Nephron progenitor cell (in vitro differentiated cells): Measurements from ENCODE around the gene SNX30.

Experiments used
- DNase-seq: peaks from one replicate; pipeline ENCODE4 v3.0.0; 2021
- H3K27ac Mint-ChIP-seq: 2 replicates; pipeline ENCODE4 v1.8.0; 2021; ENCODE audit warnings: mild to moderate bottlenecking, moderate library complexity, mixed read lengths
- H3K27me3 Mint-ChIP-seq: 2 replicates; pipeline ENCODE4 v1.8.0; 2021; ENCODE audit warnings: mild to moderate bottlenecking, low read depth, mixed read lengths; ENCODE audit not compliant: poor library complexity
- H3K36me3 Mint-ChIP-seq: 2 replicates; pipeline ENCODE4 v1.8.0; 2021; ENCODE audit warnings: low read depth, mixed read lengths
- H3K4me1 Mint-ChIP-seq: 2 replicates; pipeline ENCODE4 v1.8.0; 2021; ENCODE audit warnings: mixed read lengths
- H3K4me3 Mint-ChIP-seq: 2 replicates; pipeline ENCODE4 v1.8.0; 2021; ENCODE audit warnings: mild to moderate bottlenecking, moderate library complexity, mixed read lengths
- H3K9me3 Mint-ChIP-seq: 2 replicates; pipeline ENCODE4 v1.8.0; 2021; ENCODE audit warnings: mild to moderate bottlenecking, moderate library complexity, mixed read lengths
- CTCF ChIP-seq: fragments of 200-600 bp; sonication (generic); IDR thresholded peaks from 2 replicates; pipeline ENCODE4 v1.5.0; 2021; ENCODE audit warnings: antibody characterized with exemption

Gene SNX30

GRCh38 chr9:112761912-112762655 is 11.5 kb downstream of the SNX30 start:
- Mint-ChIP-seq H3K4me3 (no peak overlapping the region), H3K27ac (peak overlapping the region; percentile 74), H3K27me3 (peaks cover 3% of the 10 kb centered on the region), H3K36me3 (peaks cover 8% of the 10 kb centered on the region), H3K9me3 (peaks cover 11% of the 10 kb centered on the region), H3K4me1 (peaks cover 52% of the 10 kb centered on the region)
- no peak for DNase-seq
- TF ChIP-seq CTCF, result no peak

- Mint-ChIP-seq H3K27ac (peak overlapping the region; percentile 46), H3K27me3 (peaks cover 3% of the 10 kb centered on the region), H3K4me1 (peaks cover 52% of the 10 kb centered on the region), H3K9me3 (peaks cover 14% of the 10 kb centered on the region), H3K4me3 (no peak overlapping the region), H3K36me3 (peaks cover 11% of the 10 kb centered on the region)
- no peak for TF ChIP-seq CTCF
- no peak for DNase-seq
Observed at GRCh38 chr9:112762726-112763518, 12.4 kb downstream of the SNX30 start.

- Mint-ChIP-seq H3K4me1 (peaks cover 52% of the 10 kb centered on the region), H3K27ac (peak overlapping the region; percentile 50), H3K27me3 (no peaks in the 10 kb centered on the region), H3K9me3 (peaks cover 18% of the 10 kb centered on the region), H3K36me3 (peaks cover 19% of the 10 kb centered on the region), H3K4me3 (no peak overlapping the region)
- DNase-seq, result peak; percentile 18
- TF ChIP-seq CTCF, result no peak
Observed at GRCh38 chr9:112764344-112764743, 13.8 kb downstream of the SNX30 start.

- H3K4me1 Mint-ChIP-seq, result peaks cover 50% of the 10 kb centered on the region
- peak overlapping the region; percentile 51 for H3K4me3 Mint-ChIP-seq
- H3K36me3 Mint-ChIP-seq, result peaks cover 24% of the 10 kb centered on the region
- H3K9me3 Mint-ChIP-seq, result peaks cover 18% of the 10 kb centered on the region
- H3K27ac Mint-ChIP-seq, result peak overlapping the region; percentile 50
- H3K27me3 Mint-ChIP-seq, result no peaks in the 10 kb centered on the region
- peak; percentile 10 for DNase-seq
- no peak for TF ChIP-seq CTCF
Observed at GRCh38 chr9:112764837-112765236, 14.3 kb downstream of the SNX30 start.

GRCh38 chr9:112765281-112765680 is 14.7 kb downstream of the SNX30 start:
- no peak for DNase-seq
- Mint-ChIP-seq H3K4me1 (peaks cover 45% of the 10 kb centered on the region), H3K27me3 (no peaks in the 10 kb centered on the region), H3K27ac (no peak overlapping the region), H3K9me3 (peaks cover 18% of the 10 kb centered on the region), H3K4me3 (no peak overlapping the region), H3K36me3 (peaks cover 26% of the 10 kb centered on the region)
- TF ChIP-seq CTCF, result no peak
